Suprapubic skin (tissue), 4 donors: Measurements from ENCODE around the gene NFIA.

Experiments used
- CTCF ChIP-seq, 2 donors: fragments of 200-600 bp in 1 of 2; fragments of 450-650 bp in 1 of 2; sonication (generic) in 1 of 2; IDR thresholded peaks; one replicate each; pipeline ENCODE4 v1.5.1; 2016 to 2019; ENCODE audit warnings: antibody characterized with exemption in 2 of 2, mild to moderate bottlenecking in 1 of 2, moderate library complexity in 1 of 2
- POLR2A ChIP-seq, 2 donors: fragments of 450-650 bp; IDR thresholded peaks; one replicate each; pipeline ENCODE4 v1.6.1; 2017; ENCODE audit warnings: antibody characterized with exemption in 2 of 2, mild to moderate bottlenecking in 2 of 2, moderate library complexity in 2 of 2
- POLR2AphosphoS5 ChIP-seq, 3 donors: sonication (generic); formaldehyde crosslinking; IDR thresholded peaks; one replicate each; pipeline ENCODE4 v1.6.1; 2017; ENCODE audit warnings: antibody characterized with exemption in 3 of 3

DNA sequence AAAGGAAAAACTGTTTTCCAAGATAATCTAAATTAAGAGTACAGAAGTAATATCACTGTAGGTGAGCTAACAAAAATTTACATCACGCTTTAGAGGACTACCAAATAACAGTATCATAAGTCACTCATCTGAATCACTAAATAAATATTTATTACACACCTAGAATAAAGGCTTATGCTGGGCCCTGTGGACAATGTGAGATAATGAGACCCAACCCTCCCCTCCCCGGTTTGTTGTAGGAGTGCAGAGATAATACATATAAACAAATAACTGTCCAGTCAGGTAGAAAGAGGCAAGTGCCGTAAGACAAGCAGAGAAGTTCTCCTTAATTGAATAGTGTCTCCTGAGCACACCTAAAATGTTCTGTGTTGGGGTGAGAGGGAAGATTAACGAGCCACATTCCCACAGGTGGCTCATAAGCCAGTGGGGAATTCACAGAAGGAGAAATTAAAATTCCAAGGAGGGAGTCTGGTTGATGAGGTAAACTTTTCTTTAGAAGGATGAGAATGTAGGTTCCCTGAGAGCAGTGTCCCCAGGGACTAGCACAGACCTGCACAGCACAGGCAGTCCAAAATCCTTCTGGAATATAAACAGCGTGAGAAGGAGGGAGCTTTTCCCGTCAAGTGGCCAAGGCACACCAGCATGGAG lies 241.4 kb downstream of the NFIA start:
- TF ChIP-seq CTCF (IDR thresholded peaks at IDR 0.05), result no peak
- TF ChIP-seq POLR2A (IDR thresholded peaks at IDR 0.05), result no peak
- no peak for TF ChIP-seq POLR2AphosphoS5 (IDR thresholded peaks at IDR 0.05)
